SK-N-SH (cell line): ENCODE data around the gene TNN.

Source experiments
- CTCF ChIP-seq: fragments of 200-600 bp; sonication (generic); IDR thresholded peaks from 2 replicates; pipeline ENCODE4 v1.6.1; 2017; ENCODE audit warnings: antibody characterized with exemption, mild to moderate bottlenecking, moderate library complexity
- EP300 ChIP-seq, 2 experiments: IDR thresholded peaks; 2 replicates each; pipeline versions ENCODE4 v1.4.0 to v1.6.1; 2012; ENCODE audit warnings: borderline replicate concordance in 1 of 2, low read depth in 1 of 2, low read length in 1 of 2
- EZH2phosphoT487 ChIP-seq: fragments of 200-600 bp; sonication (generic); IDR thresholded peaks from 2 replicates; pipeline ENCODE4 v1.6.1; 2017; ENCODE audit warnings: low read depth, mixed run types, mild to moderate bottlenecking, antibody characterized with exemption, moderate library complexity, borderline replicate concordance
- NFIC ChIP-seq: IDR thresholded peaks from 2 replicates; pipeline ENCODE4 v1.4.0; 2012; ENCODE audit warnings: borderline replicate concordance
- TEAD4 ChIP-seq: IDR thresholded peaks from 2 replicates; pipeline ENCODE4 v1.4.0; 2012; ENCODE audit warnings: mild to moderate bottlenecking, borderline replicate concordance; ENCODE audit not compliant: insufficient read depth
- USF2 ChIP-seq: fragments of 150-350 bp; IDR thresholded peaks from 2 replicates; pipeline ENCODE4 v1.6.1; 2017; ENCODE audit warnings: antibody characterized with exemption, low read length, low read depth, borderline replicate concordance

GRCh38 chr1:175120511-175120910 is 52.9 kb downstream of the TNN start:
- TF ChIP-seq EP300 (IDR thresholded peaks at IDR 0.05; ENCODE audit: borderline replicate concordance in 1 of 2, low read depth in 1 of 2, low read length in 1 of 2) (no peak), CTCF (no peak), NFIC (no peak), USF2 (no peak), TEAD4 (no peak), EZH2phosphoT487 (no peak)
